K562 (cell line): ENCODE measurements around the gene PARD6B. TPM values are rescaled to one million over a fixed set of nuclear protein-coding genes. Genes with fewer than 3 reads are reported as not detected.

ENCODE experiments used
- CSDE1 ChIP-seq, 2 experiments: fragments of 450-650 bp; IDR thresholded peaks; 2 replicates each; pipeline ENCODE4 v1.6.1; 2016; ENCODE audit warnings: mild to moderate bottlenecking in 1 of 2
- HMGXB4 ChIP-seq: sonication (generic); formaldehyde crosslinking; IDR thresholded peaks from 2 replicates; pipeline ENCODE4 v1.8.1; 2023; ENCODE audit warnings: mild to moderate bottlenecking, missing genetic modification reagents
- LCOR ChIP-seq: sonication (generic); formaldehyde crosslinking; IDR thresholded peaks from 2 replicates; pipeline ENCODE4 v1.8.0; 2022; ENCODE audit warnings: mild to moderate bottlenecking, missing genetic modification reagents
- MAFG ChIP-seq: fragments of 450-650 bp; conservative IDR thresholded peaks from 2 replicates; pipeline ENCODE4 v1.6.1; 2016; ENCODE audit warnings: missing genetic modification characterization, missing compliant biosample characterization
- MECOM ChIP-seq: fragments of 250-450 bp; sonication (Bioruptor Pico); IDR thresholded peaks from 2 replicates; pipeline ENCODE4 v1.8.0; 2022; ENCODE audit warnings: inconsistent platforms
- NELFE ChIP-seq: IDR thresholded peaks from 2 replicates; pipeline ENCODE4 v1.6.1; 2011; ENCODE audit warnings: mild to moderate bottlenecking; ENCODE audit not compliant: insufficient read depth, insufficient read length
- OTX1 ChIP-seq: fragments of 450-650 bp; formaldehyde crosslinking; IDR thresholded peaks from 2 replicates; pipeline ENCODE4 v1.4.0; 2022; ENCODE audit warnings: mild to moderate bottlenecking
- PKNOX1 ChIP-seq: fragments of 450-650 bp; IDR thresholded peaks from 2 replicates; pipeline ENCODE4 v1.6.1; 2016
- POLR3G ChIP-seq: IDR thresholded peaks from 2 replicates; pipeline ENCODE4 v1.6.1; 2011; ENCODE audit not compliant: insufficient read length, insufficient replicate concordance; ENCODE audit errors: extremely low read depth
- SMAD1 ChIP-seq: fragments of 150-350 bp; IDR thresholded peaks from 2 replicates; pipeline ENCODE4 v1.6.1; 2014; ENCODE audit warnings: low read length, low read depth; ENCODE audit not compliant: partially characterized antibody
- SRF ChIP-seq, 2 experiments: fragments of 250-450, 450-650 bp in 1 of 2; sonication (Bioruptor Pico) in 1 of 2; sonication (generic) in 1 of 2; formaldehyde crosslinking; IDR thresholded peaks; 2 replicates each; pipeline versions ENCODE4 v1.5.0 to v1.5.1; 2020 to 2022; ENCODE audit warnings: mild to moderate bottlenecking in 1 of 2, missing genetic modification reagents in 1 of 2
- TAF1 ChIP-seq: IDR thresholded peaks from 2 replicates; pipeline ENCODE4 v1.6.1; 2011; ENCODE audit warnings: mild to moderate bottlenecking, low read length, moderate library complexity; ENCODE audit not compliant: insufficient read depth, control insufficient read depth, severe bottlenecking; ENCODE audit errors: extremely low read depth
- THRA ChIP-seq: fragments of 450-650 bp; IDR thresholded peaks from 2 replicates; pipeline ENCODE4 v1.6.1; 2017; ENCODE audit warnings: mild to moderate bottlenecking, moderate library complexity
- ZEB2 ChIP-seq: fragments of 450-650 bp; IDR thresholded peaks from 2 replicates; pipeline ENCODE4 v1.6.1; 2016
- ZKSCAN1 ChIP-seq: fragments of 150-350 bp; IDR thresholded peaks from 2 replicates; pipeline ENCODE4 v1.6.1; 2016; ENCODE audit warnings: low read depth, low read length
- polyA plus RNA-seq, 8 experiments: library from polyadenylated mRNA; depleted of rRNA in 4 of 8; stranded (reverse) in 5 of 8; unstranded in 3 of 8; fragments of >200 nt; fragmentation: Nextera tagmentation in 2 of 8; fragmentation: Illumina TruSeq in 1 of 8; extraction: Ambion mirVana in 2 of 8; extraction: Trizol in 1 of 8; gene quantifications; 2 replicates each; pipeline versions ENCODE4 v1.2.1 to v1.2.3, GENCODE V29; 2011 to 2014; ENCODE audit warnings: inconsistent platforms in 1 of 8, missing spikeins in 1 of 8
- total RNA-seq, 7 experiments: library from RNA; depleted of rRNA in 6 of 7; stranded (reverse); fragments of >200 nt in 6 of 7; fragmentation: Illumina TruSeq in 2 of 7; extraction: Trizol in 2 of 7; gene quantifications; 2 replicates each; pipeline versions ENCODE4 v1.2.1 to v1.2.3, GENCODE V29; 2011 to 2021; ENCODE audit warnings: low replicate concordance in 1 of 7
- TF ChIP-seq, protein P1 (sequence below): fragments of 250-450 bp; sonication (Bioruptor Pico); IDR thresholded peaks from 2 replicates; pipeline ENCODE4 v1.8.0; 2022; ENCODE audit warnings: inconsistent platforms, mild to moderate bottlenecking, moderate library complexity, borderline replicate concordance
- TF ChIP-seq, protein P2 (sequence below), 2 experiments: fragments of 450-650 bp in 1 of 2; sonication (generic) in 1 of 2; formaldehyde crosslinking; conservative IDR thresholded peaks; 2 replicates each; pipeline versions ENCODE4 v1.4.0 to v1.8.1; 2020 to 2022; ENCODE audit warnings: mild to moderate bottlenecking in 1 of 2, missing genetic modification reagents in 1 of 2
- TF ChIP-seq, protein P3 (sequence below): fragments of 250-450 bp; sonication (Bioruptor Pico); IDR thresholded peaks from 2 replicates; pipeline ENCODE4 v1.8.0; 2021; ENCODE audit warnings: mild to moderate bottlenecking, moderate library complexity

The PARD6B gene
- total and polyA plus RNA-seq, 9 of the 15 experiments (the other 6 are each of a cell fraction or from before 2014, with no cell fraction given), result 1.7 to 12.3 (median 5.5) TPM

DNA sequence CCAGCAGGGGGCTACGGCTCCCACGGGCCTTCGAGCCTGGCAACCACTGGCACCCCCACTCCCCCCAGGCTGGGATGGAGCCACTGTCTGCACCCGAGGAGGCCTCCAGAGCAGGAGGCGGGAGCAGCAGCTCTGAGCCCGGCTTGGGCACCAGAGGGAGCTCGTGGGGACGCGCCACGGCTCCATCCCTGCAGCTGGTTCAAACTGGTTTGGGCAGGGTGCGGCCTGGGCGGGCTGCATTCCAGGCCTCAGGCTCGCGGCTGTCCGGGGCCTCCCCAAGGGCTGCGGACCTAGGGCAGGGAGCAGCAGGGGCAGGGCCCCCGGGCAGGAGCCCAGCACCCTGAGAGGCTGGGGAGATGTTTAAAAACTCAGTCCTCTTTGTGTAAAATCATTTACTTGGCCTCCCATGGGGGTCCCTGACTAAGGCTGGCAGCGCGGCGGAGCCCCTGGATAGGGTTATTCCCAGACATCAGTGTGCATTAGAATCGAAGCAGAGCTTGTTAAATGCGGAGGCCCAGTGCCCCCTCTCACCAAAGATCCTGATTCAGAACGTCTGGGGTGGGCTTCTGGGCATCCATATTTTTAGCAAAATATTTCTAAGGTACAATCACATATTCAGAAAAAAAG is 59.4 kb downstream of the PARD6B start (continued):
- no peak for TF ChIP-seq THRA
- TF ChIP-seq OTX1, result peak; percentile 57; the same call in 1 of the 2 replicates
- TF ChIP-seq LCOR, result peak; percentile 72; the same call in 1 of the 2 replicates
- no peak for TF ChIP-seq PKNOX1
- TF ChIP-seq MECOM (CRISPR knock-in tag), result peak; percentile 78
- TF ChIP-seq NELFE, result no peak
- TF ChIP-seq, protein P1, sequence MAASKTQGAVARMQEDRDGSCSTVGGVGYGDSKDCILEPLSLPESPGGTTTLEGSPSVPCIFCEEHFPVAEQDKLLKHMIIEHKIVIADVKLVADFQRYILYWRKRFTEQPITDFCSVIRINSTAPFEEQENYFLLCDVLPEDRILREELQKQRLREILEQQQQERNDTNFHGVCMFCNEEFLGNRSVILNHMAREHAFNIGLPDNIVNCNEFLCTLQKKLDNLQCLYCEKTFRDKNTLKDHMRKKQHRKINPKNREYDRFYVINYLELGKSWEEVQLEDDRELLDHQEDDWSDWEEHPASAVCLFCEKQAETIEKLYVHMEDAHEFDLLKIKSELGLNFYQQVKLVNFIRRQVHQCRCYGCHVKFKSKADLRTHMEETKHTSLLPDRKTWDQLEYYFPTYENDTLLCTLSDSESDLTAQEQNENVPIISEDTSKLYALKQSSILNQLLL (CRISPR knock-in tag), result no peak
- no peak for TF ChIP-seq POLR3G
- 0 out of 2 replicates have a peak, but pooled peaks have one; percentile 51 for TF ChIP-seq ZKSCAN1
- TF ChIP-seq TAF1, result peak; percentile 75
- TF ChIP-seq ZEB2, result no peak
- TF ChIP-seq MAFG (tag), result no peak
- TF ChIP-seq SMAD1, result no peak
- no peak for TF ChIP-seq CSDE1 (IDR thresholded peaks at IDR 0.05)
- TF ChIP-seq SRF (CRISPR knock-in tag; IDR thresholded peaks at IDR 0.05), result peak in 1 of 2 experiments; percentile 63; a peak in 2 of 4 replicates
- TF ChIP-seq, protein P2, sequence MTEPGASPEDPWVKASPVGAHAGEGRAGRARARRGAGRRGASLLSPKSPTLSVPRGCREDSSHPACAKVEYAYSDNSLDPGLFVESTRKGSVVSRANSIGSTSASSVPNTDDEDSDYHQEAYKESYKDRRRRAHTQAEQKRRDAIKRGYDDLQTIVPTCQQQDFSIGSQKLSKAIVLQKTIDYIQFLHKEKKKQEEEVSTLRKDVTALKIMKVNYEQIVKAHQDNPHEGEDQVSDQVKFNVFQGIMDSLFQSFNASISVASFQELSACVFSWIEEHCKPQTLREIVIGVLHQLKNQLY (CRISPR knock-in tag; conservative IDR thresholded peaks at IDR 0.05), result no peak
- TF ChIP-seq, protein P3, sequence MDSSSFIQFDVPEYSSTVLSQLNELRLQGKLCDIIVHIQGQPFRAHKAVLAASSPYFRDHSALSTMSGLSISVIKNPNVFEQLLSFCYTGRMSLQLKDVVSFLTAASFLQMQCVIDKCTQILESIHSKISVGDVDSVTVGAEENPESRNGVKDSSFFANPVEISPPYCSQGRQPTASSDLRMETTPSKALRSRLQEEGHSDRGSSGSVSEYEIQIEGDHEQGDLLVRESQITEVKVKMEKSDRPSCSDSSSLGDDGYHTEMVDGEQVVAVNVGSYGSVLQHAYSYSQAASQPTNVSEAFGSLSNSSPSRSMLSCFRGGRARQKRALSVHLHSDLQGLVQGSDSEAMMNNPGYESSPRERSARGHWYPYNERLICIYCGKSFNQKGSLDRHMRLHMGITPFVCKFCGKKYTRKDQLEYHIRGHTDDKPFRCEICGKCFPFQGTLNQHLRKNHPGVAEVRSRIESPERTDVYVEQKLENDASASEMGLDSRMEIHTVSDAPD (CRISPR knock-in tag), result no peak
- TF ChIP-seq HMGXB4, result no peak
